BJ (cell line): ENCODE results near the gene PEX11A. TPM values are rescaled to one million over a fixed set of nuclear protein-coding genes. Genes with fewer than 3 reads are reported as not detected.
A peak's percentile ranks its signal among the peaks of the same experiment; 100 is the strongest.

ENCODE experiments used
- CTCF ChIA-PET: fragments of 350-600 bp; formaldehyde crosslinking; extraction: SDS; loops from one replicate; lab custom pipeline; 2021; ENCODE audit warnings: antibody characterized with exemption, inconsistent platforms; lab: Yijun Ruan, JAX
- POLR2A ChIA-PET: fragments of 300-600 bp; sonication (Branson Sonifier 250); formaldehyde crosslinking; extraction: SDS; loops from one replicate; lab custom pipeline; 2021; ENCODE audit warnings: antibody characterized with exemption; lab: Charles Lee
- DNase-seq: peaks from one replicate; pipeline ENCODE4 v3.0.0-alpha.2; 2011; ENCODE audit warnings: low read depth
- H3K27me3 ChIP-seq: 2 replicates; pipeline ENCODE4 v1.6.0; 2011; ENCODE audit warnings: low read length; ENCODE audit not compliant: control insufficient read depth, insufficient read depth
- H3K36me3 ChIP-seq: 2 replicates; pipeline ENCODE4 v1.5.1; 2011; ENCODE audit warnings: low read length; ENCODE audit not compliant: control insufficient read depth, insufficient read depth
- H3K4me3 ChIP-seq: 2 replicates; pipeline ENCODE4 v1.5.1; 2011; ENCODE audit warnings: low read depth, mild to moderate bottlenecking, control low read depth, low read length
- CTCF ChIP-seq: IDR thresholded peaks from 2 replicates; pipeline ENCODE4 v1.5.1; 2011; ENCODE audit warnings: low read depth, mild to moderate bottlenecking, control low read depth, inconsistent platforms, low read length, moderate library complexity; ENCODE audit not compliant: insufficient read depth
- polyA plus RNA-seq: library from polyadenylated mRNA; depleted of rRNA; stranded (reverse); fragments of >200 nt; gene quantifications from 2 replicates; pipeline ENCODE4 v1.2.3, GENCODE V29; 2011

PEX11A gene
- polyA plus RNA-seq, 1 experiment: 8.9 TPM

- Histone ChIP-seq H3K4me3 (no peak overlapping the region), H3K36me3 (no peaks in the 10 kb centered on the region), H3K27me3 (no peaks in the 10 kb centered on the region)
- ChIA-PET POLR2A (no interaction called here), CTCF (interaction anchor here (3.0 kb wide), 1 partner anchor 13 kb away, joined by 12 read pairs; no protein-coding TSS in a partner anchor)
- DNase-seq: no peak
- TF ChIP-seq CTCF: no peak
Observed at GRCh38 chr15:89659295-89659694, 31.3 kb downstream of the PEX11A start.

GRCh38 chr15:89657686-89658200 lies 32.8 kb downstream of the PEX11A start:
- DNase-seq: no peak
- no peak overlapping the region for H3K4me3 ChIP-seq
- no peaks in the 10 kb centered on the region for H3K36me3 ChIP-seq
- POLR2A ChIA-PET: no interaction called here
- H3K27me3 ChIP-seq: no peaks in the 10 kb centered on the region
- CTCF ChIA-PET: interaction anchor here (1.2 to 3.0 kb wide), 3 partner anchors 8 to 16 kb away, joined by 3 to 12 read pairs (median 5); no protein-coding TSS in a partner anchor
- no peak for TF ChIP-seq CTCF

GRCh38 chr15:89656116-89656815 lies 34.3 kb downstream of the PEX11A start:
- Histone ChIP-seq H3K36me3 (peaks cover 4% of the 10 kb centered on the region), H3K27me3 (no peaks in the 10 kb centered on the region), H3K4me3 (no peak overlapping the region)
- TF ChIP-seq CTCF: no peak
- POLR2A ChIA-PET: no interaction called here
- CTCF ChIA-PET: interaction anchor here (1.6 kb wide), 1 partner anchor 9 kb away, joined by 3 read pairs; no protein-coding TSS in a partner anchor
- no peak for DNase-seq

- peaks cover 4% of the 10 kb centered on the region for H3K36me3 ChIP-seq
- H3K4me3 ChIP-seq: peak within 1 kb of the TSS; percentile 61
- ChIA-PET POLR2A (no interaction called here), CTCF (interaction anchor here (0.8 to 1.2 kb wide), 3 partner anchors 11 to 137 kb away, joined by 3 to 4 read pairs (median 3); partner anchors contain the start of gene MESP1)
- H3K27me3 ChIP-seq: no peaks in the 10 kb centered on the region
- no peak for TF ChIP-seq CTCF
- DNase-seq: no peak
Observed at GRCh38 chr15:89654847-89655805, 35.4 kb downstream of the PEX11A start, which contains the start of gene KIF7. Gene KIF7, minus strand, starts transcription at chr15:89655467. Its CDS starts 2,537 bp downstream, at chr15:89652930.
